Activated T-helper 1 cell treated with Interleukin-2 at 50 U/mL for 16 hours (primary cell): ENCODE measurements around the gene SH2B2.
A peak's percentile ranks its signal among the peaks of the same experiment; 100 is the strongest.

Experiments used
- DNase-seq: peaks from one replicate; pipeline ENCODE4 v3.0.0-alpha.2; 2020; ENCODE audit warnings: low read depth

SH2B2 gene

DNA sequence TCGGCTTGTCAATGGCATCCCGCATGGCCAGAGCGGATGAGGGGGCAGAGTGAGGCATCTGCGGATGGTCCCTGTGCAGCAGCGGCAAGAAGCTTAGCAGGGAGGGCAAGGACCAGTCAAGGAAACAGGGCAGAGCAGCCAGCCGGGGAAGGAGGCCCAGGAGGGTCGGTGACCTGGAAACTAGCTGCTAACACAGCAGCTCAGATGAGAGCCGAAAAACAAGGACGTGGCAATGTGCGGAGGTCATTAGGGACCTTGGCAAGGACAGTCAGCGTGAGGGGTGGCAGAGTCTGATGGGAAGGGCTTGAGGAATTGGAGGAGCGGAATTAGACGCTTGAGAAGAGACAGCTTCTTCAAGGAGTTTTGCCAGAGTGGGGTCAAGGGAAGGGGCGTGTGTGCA is 20.1 kb upstream of the SH2B2 start:
- no peak for DNase-seq

DNA sequence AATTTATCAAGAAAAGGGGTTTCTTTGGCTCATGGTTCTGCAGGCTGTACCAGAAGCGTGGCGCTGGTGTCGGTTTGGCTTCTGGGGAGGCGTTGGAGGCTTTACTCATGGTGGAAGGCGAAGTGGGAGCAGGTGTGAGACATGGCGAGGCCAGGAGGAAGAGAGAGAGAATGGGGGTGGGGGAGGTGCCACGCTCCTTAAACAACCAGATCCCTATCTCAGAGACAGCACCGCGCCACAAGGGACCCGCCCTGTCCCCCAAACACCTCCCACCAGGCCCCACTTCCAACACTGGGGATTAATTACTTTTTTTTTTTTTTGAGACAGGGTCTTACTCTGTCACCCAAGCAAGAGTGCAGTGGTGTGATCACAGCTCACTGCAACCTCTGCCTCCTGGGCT is 18.0 kb upstream of the SH2B2 start:
- DNase-seq = no peak

DNA sequence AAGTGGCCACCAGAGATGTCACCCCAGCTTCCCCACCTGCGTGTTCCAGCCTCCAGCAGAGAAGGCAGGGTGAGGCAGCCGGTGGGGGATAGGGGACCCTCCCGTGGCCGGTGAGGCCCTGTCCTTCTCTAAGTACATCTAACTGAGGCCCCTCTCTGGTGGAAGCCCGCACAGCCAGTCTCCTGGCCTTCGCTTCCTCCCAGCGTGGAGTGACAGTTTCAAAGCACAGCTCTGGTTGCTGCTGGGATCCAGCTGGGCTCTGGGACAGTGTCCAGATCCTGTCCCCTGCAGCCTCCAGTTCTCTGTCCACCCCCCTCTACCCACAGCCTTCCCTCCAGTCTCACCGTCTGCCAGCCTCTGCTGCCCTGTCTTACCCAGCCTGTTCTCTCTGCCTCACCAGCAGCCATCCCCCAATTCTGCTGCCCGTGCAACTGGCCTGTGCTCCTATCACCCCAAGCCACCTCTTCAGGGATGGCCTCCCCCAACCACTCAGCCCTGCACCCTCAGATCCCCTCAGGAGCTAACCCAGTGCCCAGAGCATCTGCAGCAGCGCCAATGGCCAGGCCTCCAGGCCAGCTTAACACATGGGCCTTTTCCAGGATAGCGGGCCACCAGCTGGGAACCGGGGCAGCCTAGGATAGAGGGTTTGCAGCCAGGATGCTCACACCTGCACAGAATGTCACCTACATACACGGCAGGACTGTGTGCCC is 16.3 kb upstream of the SH2B2 start:
- no peak for DNase-seq

DNA sequence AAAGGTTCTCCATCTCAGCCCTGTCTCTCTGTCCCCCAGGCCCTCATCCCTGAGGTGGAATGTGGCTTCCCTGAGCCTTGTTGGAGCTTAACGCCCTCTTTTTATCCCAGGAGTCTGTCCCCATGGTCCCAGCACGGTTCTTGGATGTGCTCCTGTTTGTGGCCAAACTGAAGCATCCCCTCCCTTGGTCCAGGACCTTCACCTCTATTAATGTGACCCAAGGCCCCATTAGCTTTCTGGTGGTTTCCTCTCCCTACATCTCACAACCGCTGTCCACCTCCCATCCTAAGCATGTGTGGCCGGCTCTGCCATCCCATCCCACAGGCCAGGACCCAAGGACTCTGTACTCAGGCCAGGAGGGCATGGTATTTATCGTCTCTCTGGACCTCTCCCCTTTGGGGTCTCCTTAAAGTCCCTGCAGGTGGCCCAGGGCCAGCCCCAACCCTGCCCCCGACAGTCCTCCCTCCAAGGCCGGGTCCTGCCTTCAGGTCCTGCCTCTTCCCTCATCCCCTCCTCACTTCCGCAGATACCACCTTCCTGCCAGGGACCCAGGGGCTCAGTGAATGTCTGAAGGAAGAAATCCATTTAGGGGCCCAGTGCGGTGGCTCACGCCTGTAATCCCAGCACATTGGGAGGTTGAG is 15.4 kb upstream of the SH2B2 start:
- no peak for DNase-seq

DNA sequence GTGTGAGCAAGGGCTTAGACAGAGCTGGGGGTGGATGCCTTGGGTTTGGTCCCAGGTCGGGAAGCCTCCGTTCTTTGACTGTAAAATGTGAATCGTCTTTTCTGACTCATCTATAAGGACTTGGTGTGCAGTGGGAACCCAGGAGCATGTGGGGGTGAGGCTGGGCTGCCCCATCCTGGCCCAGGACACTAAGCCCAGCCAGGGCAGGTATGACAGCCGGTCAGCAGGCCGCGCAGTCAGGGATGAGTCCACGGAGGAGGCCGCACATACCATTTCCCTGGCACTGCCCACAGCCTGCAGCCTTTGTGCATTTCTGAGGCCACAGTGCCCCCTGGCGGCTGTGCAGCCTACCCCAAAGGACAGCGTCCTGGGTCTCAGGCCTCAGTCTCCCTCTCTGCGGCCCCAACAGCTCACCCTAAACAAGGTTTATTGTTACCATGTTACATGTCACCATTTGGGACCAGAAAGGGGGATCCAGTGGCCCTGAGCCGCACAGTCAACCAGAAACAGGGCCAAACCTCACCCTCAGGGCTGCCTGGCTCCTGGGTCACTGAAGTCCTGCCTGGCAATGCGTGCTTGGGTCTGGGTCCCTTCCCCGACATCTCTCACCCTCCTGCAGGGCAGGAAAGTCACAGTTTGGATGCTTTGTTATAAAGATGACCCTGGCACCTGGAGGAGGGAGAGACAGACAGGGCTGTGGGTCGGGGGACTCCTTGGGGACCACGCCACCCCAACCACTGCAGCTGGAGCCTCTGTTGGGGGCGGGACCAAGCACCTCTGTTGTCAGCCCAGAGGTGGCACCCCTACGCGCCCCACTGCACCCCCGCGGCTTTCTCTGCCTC is 14.4 kb upstream of the SH2B2 start:
- DNase-seq = peak; percentile 56

DNA sequence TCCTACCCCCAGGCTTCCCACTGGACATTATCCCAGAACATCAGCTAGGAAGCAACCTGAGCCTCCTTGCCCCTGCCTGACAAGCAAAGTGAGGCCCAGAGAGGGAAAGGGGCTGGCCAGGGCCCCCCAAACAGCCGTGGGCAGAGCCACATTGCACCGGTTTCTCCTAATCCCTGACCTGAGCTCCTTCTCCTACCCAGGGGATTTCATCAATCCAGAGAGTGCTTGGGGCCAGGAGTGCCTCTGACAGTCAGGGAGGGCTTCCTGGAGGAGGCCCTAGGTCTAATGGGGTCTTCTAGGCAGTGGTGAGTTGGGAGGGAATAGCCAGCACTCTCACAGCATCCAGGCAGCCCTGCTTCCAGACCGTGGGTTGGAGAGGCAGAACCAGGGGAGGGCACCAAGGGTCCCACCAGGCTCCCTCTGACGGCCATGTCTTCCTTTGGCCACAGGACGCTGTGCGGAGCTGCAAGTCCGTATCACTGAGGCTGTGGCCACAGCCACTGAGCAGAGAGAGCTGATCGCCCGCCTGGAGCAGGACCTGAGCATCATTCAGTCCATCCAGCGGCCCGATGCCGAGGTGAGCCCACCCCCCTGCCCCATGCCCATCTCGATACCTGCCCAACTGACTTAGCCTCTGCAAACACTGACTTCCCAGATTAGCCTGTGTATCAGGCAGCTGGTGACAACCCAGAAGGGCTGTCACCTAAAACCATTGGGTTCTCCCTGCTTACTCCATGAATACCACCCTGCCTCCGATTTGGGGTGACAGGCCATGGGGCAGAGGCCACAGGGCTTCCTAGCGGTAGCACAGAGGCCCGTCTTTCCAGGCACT is 13.5 kb upstream of the SH2B2 start:
- no peak for DNase-seq

DNA sequence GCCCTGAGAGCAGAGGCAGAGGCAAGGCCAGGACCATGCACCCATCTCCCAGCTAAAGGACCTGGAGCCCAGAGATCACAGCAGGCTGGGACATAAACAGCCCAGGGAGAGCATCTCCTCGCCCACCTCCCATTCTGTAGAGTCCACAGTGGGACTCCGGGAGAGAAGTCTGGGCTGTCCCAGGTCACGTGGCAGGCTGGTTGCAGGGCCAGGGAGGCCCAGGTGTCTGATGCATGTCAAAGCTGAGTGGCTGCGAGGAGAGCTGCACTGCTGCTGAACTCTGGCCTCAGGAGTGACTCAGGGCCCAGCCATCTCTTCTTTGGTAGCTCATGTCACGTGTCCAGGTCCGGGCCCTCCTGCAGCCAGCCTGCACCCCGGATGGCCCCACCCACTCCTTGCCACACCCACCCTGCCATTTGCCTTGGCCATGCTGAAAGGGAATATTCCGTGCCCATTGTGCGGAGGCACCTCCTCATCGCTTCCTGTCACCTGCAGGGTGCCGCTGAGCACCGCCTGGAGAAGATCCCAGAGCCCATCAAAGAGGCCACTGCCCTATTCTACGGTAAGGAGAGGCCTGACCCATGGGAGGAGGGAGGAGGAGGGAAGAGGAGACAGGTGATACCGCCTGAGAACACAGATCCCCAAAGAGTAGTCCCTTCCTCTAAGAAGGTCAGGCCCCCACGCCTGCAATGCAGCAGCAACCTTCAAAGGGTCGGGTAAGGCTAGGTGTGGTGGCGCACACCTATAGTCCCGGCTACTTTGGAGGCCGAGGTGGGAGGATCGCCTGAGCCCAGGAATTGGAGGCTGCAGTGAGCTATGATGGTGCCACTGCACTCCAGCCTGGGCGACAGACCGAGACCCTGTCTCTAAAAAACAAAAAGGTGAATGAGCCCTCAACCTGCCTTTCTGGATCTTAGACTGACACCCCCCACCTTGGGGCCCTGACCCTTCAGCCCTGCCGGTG is 12.6 kb upstream of the SH2B2 start:
- DNase-seq = no peak

DNA sequence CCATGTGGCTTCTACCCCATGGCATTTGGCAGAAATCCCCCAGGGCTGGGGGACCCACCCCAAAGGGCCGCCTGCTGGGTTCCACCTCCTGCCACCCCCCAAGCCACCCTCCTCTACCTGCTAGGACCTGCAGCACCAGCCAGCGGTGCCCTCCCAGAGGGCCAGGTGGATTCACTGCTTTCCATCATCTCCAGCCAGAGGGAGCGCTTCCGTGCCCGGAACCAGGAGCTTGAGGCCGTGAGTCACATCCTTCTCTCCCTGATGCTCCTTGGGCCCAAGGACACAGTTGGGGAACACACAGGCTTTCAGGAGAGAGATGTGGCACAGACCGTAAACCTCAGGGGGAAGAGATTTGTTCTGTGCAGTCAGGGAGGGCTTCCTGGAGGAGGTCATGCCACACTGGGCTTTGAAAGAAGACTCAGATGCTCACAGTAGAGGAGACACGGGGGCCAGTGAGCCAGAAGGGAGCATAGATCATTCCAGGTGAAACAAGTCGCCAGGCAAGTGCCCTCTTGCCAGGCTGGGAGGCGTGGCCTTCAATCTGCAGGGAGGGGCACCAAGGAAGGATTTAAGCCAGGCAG is 11.5 kb upstream of the SH2B2 start:
- no peak for DNase-seq

DNA sequence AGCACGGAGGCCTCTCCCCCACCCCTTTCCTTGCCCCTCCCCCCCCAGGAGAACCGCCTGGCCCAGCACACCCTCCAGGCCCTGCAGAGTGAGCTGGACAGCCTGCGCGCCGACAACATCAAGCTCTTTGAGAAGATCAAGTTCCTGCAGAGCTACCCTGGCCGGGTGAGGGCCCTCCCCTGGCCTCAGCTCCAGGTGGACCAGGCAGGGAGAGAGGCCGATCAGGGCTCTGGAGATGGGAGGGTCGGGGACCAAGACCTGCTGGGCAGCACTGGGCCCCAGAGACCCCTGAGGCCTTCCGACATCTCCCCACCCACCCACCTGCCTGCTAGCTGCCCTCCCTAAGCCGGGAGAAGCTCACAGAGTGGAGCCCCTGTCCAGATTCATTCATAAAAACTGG is 8.8 kb upstream of the SH2B2 start:
- no peak for DNase-seq

DNA sequence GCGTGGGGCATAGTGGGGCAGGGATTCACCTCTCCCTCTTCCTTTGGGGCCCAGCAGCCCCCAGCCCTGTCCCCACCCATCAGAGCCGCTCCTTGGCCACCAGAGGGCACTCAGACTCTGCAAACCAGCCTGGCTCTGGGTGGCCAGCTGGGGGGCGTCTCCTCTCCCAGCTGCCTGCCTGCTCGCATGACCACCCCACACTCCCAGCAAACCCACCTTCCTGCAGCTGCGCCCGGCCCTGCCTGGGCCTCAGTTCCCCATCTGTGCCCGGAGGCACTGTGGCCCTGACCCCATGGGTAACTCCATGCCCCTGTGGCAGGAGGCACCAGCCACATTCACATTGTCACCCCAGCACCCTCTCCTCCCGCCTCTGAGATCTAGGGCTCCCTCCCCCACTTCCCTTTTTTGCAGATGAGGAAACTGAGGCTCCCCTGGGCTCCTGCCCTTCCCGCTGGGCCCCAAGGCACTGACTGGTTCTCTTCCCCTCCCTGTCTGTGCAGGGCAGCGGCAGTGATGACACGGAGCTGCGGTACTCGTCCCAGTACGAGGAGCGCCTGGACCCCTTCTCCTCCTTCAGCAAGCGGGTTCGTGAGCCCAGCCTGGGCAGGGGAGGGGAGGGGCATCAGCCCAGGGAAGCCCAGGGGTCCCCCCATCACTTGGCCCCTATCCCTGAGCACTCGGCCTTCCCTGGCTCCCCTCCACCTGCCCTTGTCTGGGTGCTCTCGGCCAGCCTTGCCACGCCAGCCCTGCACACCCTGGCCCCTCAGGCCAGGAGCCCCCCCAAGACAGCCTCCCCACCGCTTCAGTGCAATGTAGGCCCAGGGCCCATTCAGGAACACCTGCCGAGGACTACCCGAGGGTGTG is 6.9 kb upstream of the SH2B2 start:
- DNase-seq = peak; percentile 37

DNA sequence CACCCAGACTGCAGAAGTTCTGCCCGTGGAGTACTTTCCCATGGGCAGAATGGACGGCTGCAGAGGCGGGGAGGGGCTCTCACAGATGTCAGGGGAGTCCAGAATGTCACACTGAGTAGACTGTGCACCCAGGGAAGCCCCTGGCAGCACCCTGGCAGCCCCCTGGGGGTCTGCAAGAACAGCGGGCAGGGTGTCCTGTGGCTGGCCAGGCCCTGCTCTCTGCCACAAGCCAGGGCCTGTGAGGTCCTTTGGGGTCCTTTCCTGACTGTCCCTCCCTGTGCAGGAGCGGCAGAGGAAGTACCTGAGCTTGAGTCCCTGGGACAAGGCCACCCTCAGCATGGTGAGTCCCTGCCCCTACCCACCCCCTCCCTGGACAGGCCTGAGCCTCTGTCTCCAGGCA is 6.1 kb upstream of the SH2B2 start:
- no peak for DNase-seq

DNA sequence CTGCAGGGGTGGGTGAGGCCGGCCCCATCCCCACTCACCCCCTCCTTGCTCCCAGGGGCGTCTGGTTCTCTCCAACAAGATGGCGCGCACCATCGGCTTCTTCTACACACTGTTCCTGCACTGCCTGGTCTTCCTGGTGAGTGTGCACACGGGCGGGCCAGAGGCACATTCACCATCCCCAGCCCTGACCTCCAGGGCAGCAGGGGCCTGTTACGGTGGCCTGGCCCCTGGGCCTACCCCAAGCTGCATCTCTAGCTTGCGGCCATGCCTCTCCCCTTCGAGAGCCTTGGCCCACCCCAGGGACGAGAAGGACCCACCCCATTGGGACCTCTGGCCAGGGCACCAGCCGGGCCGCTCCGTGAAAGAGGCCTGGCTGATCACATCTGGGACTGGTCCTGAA is 4.9 kb upstream of the SH2B2 start:
- no peak for DNase-seq

DNA sequence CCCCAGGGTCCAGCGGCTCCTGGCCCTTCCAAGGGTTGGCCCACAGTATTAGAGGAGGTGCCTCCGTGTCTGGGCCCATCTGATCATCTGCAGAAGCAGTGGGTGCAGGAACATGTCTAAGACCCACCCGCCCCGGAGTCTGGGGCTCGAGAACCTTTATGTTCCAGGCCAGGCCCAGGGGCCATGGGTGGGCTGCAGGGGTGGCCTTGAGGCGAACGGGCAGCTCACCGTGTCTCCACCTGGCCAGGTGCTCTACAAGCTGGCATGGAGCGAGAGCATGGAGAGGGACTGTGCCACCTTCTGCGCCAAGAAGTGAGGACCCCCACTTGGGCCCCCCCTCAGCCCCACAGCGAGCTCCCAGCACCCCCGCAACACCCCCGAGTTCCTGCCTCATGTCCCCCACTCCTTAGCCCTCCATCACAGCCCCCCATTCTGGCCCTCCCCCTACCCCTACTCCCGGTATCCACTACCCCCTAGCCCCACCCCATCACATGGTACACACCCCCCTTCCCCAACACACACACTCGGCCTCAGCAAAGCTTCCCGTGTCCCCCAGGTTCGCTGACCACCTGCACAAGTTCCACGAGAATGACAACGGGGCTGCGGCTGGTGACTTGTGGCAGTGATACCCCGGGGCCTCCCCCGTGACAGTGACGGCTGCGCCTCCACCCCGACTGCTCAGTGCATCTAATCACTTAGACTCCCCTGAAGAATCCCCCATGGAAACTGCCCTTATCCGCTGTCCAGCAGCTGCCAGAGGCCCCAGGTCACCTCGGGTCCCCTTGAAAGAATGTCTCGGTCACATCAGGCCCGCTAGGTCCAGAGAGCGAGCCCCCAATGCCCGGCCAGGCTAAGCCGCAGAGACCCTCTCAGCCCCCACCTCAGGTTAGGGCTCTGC is 4.0 kb upstream of the SH2B2 start:
- no peak for DNase-seq

DNA sequence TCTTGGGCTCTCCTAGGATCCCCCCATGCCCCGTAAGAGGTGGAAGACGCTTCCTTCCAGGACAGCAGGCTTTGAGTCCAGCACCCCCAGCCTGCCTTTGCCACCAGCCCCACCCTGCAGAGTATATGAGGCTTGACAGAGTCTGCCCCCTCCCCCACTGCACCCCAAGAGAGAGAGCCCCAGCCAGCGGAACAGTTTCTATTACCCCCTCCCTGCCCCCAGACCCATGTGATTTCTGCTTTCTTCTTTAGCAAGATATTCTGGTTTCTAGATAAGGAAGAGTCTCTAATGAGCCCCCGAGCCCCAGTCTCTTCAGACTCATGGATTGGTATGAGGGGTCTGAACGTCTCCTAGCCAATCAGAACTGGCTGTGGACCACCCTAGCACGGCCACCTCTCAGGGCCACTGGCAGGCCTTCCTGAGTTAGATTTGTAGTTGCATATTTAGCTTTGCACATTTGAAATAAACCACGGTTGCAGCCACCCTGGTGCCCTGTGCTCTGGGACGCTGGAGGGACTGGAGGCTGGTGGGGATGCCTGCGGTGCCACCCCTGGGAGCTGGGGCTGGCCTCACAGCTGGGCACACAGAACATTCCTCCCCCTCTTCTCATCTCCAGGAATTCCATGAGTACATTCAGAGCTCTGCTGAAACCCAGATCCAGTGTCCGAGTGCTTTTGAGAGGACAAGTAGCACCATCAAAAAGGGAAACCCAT is 3.0 kb upstream of the SH2B2 start:
- no peak for DNase-seq

DNA sequence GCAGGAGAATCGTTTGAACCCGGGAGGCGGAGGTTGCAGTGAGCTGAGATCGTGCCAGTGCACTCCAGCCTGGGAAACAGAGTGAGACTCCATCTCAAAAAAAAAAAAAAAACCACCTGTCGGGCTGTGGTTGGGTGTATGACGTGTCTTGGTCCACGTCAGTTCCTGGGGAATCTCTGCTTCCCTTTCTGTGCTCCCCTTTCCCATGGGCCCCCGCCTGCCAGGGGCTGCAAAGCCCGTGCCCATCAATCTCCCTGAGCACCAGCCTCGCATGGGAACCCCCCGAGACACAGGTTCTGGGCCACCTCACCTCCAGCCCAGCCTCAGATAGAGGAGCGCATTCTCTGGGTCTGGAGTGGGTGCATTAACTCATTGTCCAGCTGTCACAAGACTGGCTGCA is 2.3 kb upstream of the SH2B2 start:
- DNase-seq = no peak

DNA sequence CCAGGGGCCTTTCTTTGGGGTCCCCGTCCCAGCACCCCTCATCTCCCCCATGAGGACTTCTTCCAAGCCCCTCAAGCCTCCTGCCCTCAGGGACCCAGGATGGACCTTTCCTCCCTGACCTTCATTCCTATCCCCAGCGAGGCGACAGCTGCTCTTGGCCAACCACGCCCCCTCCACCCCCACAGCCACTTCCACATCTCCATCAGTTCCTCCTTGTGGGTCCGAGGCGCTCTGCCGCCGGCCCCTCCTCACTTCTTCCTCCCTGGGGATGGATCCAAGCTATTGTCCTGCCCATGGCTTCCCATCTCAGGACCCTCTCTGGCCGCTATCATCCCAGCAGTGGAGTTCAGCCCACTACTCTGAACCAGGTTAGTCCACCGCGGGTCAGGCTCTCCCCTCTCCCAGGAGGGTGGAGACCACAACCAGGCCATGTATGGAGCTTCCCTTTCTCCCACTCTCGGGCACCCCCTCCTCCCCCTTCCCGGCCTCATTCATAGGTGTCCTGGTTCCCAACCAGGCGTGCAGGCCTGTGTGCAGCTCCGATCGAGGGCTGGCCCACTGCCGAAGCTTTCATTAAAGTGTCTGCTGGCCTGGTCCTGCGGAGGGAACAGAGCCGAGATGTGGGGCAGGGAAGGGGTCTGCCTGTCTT is 1.7 kb upstream of the SH2B2 start:
- DNase-seq = no peak

DNA sequence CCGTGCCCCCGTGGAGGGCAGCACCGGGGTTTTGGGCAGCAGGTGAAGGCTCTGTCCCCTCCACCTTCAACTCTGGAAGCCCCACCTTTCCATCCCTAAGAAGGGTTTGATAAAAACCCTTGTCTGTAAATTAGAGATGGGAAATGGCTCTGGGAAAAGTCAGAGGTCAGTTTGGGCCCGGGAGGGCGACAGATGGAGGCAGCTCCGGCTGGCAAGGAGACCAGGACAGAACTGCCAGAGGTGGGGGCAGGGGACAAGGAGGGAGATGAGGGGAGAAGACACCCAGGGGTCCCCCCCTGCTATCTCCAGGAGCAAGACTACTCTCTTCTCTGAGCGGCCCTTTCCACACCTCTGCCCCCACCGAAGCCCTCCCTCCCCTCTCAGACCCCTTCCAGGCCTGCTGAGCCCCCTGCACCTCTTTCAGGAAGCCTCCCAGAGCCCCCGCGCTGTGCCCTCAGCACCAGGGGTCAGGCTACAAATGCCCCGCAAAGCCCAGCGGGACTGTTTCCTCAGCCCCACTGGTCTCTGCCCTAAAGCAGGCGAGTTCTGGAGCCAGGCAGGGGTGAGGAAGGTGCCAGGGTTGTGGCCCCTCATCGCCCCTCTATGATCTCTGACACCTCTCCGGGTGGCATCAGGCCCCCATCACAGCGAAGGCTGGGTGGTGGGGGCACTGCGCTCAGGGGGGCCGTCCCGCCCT is 980 bp upstream of the SH2B2 start:
- no peak for DNase-seq
